ENCODE results near the gene NHS. TPM values are rescaled to one million over a fixed set of nuclear protein-coding genes. Genes with fewer than 3 reads are reported as not detected.
"Not testable (repeated sequence)": the region's sequence is repeated elsewhere in the genome, so short reads cannot be mapped to it uniquely, and the experiment has no call there.

The NHS gene
- total and polyA plus RNA-seq, 2 of the 13 experiments (the other 11 are each of a cell fraction or from before 2014, with no cell fraction given), result 0.02 TPM; not detected in 1

GRCh38 chrX:17501746-17502145, 126.7 kb downstream of the NHS start (continued):
- TF ChIP-seq ZBTB37 (CRISPR knock-in tag; IDR thresholded peaks at IDR 0.05) (no peak), SOX13 (IDR thresholded peaks at IDR 0.05) (no peak), SOX13 (CRISPR knock-in tag; conservative IDR thresholded peaks at IDR 0.05 in 1 of 2, IDR thresholded peaks at IDR 0.05 in 1 of 2) (no peak), EEA1 (CRISPR knock-in tag; IDR thresholded peaks at IDR 0.05; ENCODE audit: borderline replicate concordance) (no peak), ZNF484 (CRISPR knock-in tag; IDR thresholded peaks at IDR 0.05; ENCODE audit: borderline replicate concordance, low read depth) (no peak), KLF6 (CRISPR knock-in tag; IDR thresholded peaks at IDR 0.05) (no peak), ZNF550 (CRISPR knock-in tag; IDR thresholded peaks at IDR 0.05; ENCODE audit: borderline replicate concordance) (no peak), ZNF143 (CRISPR knock-in tag; IDR thresholded peaks at IDR 0.05) (no peak)
- TF ChIP-seq, protein P1, sequence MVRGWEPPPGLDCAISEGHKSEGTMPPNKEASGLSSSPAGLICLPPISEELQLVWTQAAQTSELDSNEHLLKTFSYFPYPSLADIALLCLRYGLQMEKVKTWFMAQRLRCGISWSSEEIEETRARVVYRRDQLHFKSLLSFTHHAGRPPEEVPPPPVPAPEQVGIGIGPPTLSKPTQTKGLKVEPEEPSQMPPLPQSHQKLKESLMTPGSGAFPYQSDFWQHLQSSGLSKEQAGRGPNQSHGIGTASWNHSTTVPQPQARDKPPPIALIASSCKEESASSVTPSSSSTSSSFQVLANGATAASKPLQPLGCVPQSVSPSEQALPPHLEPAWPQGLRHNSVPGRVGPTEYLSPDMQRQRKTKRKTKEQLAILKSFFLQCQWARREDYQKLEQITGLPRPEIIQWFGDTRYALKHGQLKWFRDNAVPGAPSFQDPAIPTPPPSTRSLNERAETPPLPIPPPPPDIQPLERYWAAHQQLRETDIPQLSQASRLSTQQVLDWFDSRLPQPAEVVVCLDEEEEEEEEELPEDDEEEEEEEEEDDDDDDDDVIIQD (CRISPR knock-in tag; IDR thresholded peaks at IDR 0.05; ENCODE audit: low read depth), result no peak

DNA sequence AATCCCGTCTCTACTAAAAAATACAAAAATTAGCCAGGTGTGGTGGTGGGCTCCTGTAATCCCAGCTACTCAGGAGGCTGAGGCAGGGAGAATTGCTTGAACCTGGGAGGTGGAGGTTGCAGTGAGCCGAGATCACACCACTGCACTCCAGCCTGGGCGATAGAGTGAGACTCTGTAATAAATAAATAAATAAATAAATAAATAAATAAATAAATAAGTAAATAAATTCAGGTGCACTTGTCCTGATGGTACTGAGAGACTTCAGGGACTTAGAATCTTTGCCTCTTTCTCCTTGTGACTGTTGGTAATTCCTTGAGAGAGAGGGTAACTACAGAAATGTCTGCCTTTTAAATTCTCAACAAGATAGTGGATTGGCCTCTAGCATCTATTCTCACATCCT, 131.4 kb downstream of the NHS start:
- H3K27me3 ChIP-seq (ENCODE audit: control insufficient read depth in 1 of 2, insufficient read depth in 2 of 2, low read length in 2 of 2); BruUV-seq (replicated peaks); CTCF ChIA-PET (ENCODE audit: low intra/inter-chr PET ratio, low total read pairs); H3K4me3 ChIP-seq (replicated peaks in 1 of 3; ENCODE audit: insufficient read depth in 1 of 3, low read depth in 2 of 3, low read length in 3 of 3); H3K9me3 ChIP-seq (ENCODE audit: low read length); H3K9ac ChIP-seq (ENCODE audit: insufficient read depth, low read depth, low read length); H3K4me2 ChIP-seq (ENCODE audit: low read depth, low read length); H4K20me1 ChIP-seq (ENCODE audit: insufficient read depth, low read length); H3K4me1 ChIP-seq (ENCODE audit: insufficient read depth, low read length); POLR2A ChIA-PET; H2AFZ ChIP-seq (ENCODE audit: low read length); H3K36me3 ChIP-seq (replicated peaks in 1 of 2; ENCODE audit: control insufficient read depth in 1 of 2, insufficient read depth in 2 of 2, low read length in 2 of 2); FAIRE-seq; H3K79me2 ChIP-seq (ENCODE audit: insufficient read depth, low read length); ATAC-seq; DNase-seq (ENCODE audit: low spot score); in situ Hi-C loops (cut with HindIII; ENCODE audit: extremely low pct_ligation_motif_present, low pct_unique_long_range_greater_than_20kb); H3K27ac ChIP-seq (ENCODE audit: extremely low read length, insufficient read depth, low read length); intact Hi-C loops (cut with micrococcal nuclease; ENCODE audit: unreplicated experiment): not testable (repeated sequence)
- WGBS (ENCODE audit: low lambda C conversion rate), result 28% methylated on average over 3 of the region's 3 CpGs
